AG09319 (cell line): ENCODE data around the gene AURKB.

Experiments
- DNase-seq: peaks from one replicate; pipeline ENCODE4 v3.0.0-alpha.2; 2010; ENCODE audit warnings: low read depth; ENCODE audit errors: extremely low read depth
- CTCF ChIP-seq: IDR thresholded peaks from 2 replicates; pipeline ENCODE4 v1.5.1; 2011; ENCODE audit warnings: low read depth, mild to moderate bottlenecking, inconsistent platforms, low read length, moderate library complexity

The AURKB gene

GRCh38 chr17:8161289-8162232, 48.8 kb downstream of the AURKB start:
- no peak for DNase-seq
- no peak for TF ChIP-seq CTCF

- no peak for TF ChIP-seq CTCF
Measured at GRCh38 chr17:8160741-8161221, 49.6 kb downstream of the AURKB start.

GRCh38 chr17:8160224-8160577, 50.2 kb downstream of the AURKB start:
- DNase-seq = no peak
- no peak for TF ChIP-seq CTCF

More at GRCh38 chr17:8160741-8161221, 49.6 kb downstream of the AURKB start:
- no peak for DNase-seq

- no peak; the same call in 1 of the 2 replicates for TF ChIP-seq CTCF
- DNase-seq = no peak
Measured at GRCh38 chr17:8159459-8160223, 50.7 kb downstream of the AURKB start.

GRCh38 chr17:8159032-8159400, 51.4 kb downstream of the AURKB start:
- TF ChIP-seq CTCF = no peak
- DNase-seq = no peak

GRCh38 chr17:8158267-8159031, 51.9 kb downstream of the AURKB start:
- peak; percentile 85 for TF ChIP-seq CTCF

More at GRCh38 chr17:8158267-8159031, 51.9 kb downstream of the AURKB start:
- peak; percentile 75 for DNase-seq
